Activated naive CD8-positive, alpha-beta T cell treated with anti-CD3 and anti-CD28 coated beads, Interleukin-2, amount 50 U/mL, for 16 hours (primary cell): ENCODE measurements around the gene KIF14.
"Not testable (repeated sequence)": the region's sequence is repeated elsewhere in the genome, so short reads cannot be mapped to it uniquely, and the experiment has no call there.

Experiments
- DNase-seq: peaks from one replicate; pipeline ENCODE4 v3.0.0-alpha.2; 2020; ENCODE audit warnings: low read depth, low spot score

The KIF14 gene

GRCh38 chr1:200631375-200631774 lies 10.8 kb upstream of the KIF14 start:
- no peak for DNase-seq

DNA sequence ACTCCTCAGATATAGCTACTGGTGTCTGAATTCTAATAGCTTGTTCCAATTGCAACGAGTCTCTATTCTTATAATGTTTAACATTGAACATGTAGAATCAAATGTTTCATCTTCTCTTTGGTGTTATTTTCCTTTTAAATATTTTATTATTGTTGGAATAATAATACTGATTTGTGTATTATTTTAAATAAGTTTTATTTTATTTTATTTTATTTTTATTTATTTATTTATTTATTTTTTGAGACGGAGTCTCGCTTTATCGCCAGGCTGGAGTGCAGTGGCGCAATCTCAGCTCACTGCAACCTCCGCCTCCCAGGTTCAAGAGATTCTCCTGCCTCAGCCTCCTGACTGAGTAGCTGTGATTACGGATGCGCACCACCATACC lies 10.0 kb upstream of the KIF14 start:
- not testable (repeated sequence) for DNase-seq

- no peak for DNase-seq
These were observed 9.4 kb upstream of the KIF14 start for GRCh38 chr1:200629876-200630514.

- DNase-seq = no peak
These were observed 7.8 kb upstream of the KIF14 start for GRCh38 chr1:200628223-200628881.

GRCh38 chr1:200627575-200628222 lies 7.1 kb upstream of the KIF14 start:
- no peak for DNase-seq

DNA sequence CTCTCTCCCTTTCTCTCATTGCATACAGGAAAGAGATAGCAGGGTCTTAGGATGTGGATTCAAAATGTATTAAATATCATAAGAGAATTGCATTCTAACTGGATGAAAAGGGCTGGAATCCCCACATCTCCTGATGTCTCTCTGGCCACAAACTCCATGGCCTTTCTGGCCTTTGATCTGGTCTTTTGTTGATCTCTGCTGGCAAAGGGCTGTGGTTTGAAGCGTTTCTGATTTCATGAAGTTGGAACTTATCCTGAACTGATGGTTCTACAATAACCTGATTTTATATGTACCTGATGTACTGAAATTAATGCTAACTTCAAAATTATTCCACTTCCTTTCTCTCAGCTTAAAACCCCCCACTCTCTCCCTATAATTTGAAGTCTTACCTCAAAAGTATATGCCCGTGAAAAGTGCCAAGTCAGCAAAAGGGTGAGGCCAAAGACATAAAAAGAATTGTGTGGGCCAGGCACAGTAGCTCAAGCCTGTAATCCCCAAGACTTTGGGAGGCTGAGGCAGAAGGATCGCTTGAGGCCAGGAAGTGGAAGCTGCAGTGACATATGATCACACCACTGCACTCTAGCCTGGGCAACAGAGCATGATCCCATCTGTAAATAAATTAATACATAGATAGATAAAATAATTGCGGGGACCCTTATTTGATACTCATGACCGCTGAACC lies 6.4 kb upstream of the KIF14 start:
- DNase-seq = no peak

GRCh38 chr1:200625381-200625824 lies 4.9 kb upstream of the KIF14 start:
- no peak for DNase-seq

DNA sequence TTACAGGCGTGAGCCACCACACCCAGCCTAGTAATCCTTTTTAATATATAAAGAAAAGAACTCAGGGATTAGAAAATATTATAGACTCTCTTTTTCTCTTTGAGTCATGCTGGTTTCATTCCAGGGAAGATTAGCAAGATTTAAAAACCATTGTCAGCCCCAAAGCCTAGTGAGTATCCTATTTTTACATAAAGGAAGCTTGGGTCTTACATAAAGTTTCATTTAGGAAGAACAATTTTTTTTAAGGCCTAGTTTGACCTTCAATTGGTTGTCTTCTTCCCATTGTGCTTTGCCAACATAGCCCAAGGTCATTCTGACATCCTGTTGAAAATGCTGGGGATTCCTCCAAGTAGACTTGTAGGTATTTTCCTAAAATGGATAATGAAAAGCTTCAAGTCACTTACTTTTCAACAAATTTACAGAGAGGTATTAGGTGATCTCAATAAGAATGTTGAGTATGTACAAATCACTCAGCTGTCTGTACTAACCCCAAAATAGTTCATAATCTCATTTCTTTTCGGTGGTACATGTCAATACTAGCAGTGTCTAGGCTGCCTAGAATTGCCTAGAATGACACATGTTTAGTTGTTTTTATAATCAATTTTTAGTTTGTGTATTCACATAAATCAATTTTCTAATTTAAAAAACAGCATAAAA lies 4.3 kb upstream of the KIF14 start:
- DNase-seq = no peak

DNA sequence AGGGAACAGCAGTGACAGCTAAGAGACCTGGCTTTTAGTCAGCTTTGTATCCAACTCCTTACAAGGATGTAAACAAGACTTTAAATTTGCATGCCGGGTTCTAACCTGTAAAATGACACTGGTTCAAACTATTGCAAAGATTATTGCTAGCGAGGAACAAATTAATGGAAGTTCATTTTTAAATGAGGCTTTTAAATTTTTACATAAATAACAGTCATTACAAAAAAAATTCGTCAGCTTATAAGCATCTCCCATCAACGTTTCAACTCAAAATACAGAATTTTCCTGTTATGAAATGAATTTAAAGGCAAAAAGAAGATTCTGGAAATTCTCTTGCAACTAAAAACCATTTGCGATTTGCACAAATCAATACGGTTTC lies 668 bp downstream of the KIF14 start:
- DNase-seq = no peak

DNA sequence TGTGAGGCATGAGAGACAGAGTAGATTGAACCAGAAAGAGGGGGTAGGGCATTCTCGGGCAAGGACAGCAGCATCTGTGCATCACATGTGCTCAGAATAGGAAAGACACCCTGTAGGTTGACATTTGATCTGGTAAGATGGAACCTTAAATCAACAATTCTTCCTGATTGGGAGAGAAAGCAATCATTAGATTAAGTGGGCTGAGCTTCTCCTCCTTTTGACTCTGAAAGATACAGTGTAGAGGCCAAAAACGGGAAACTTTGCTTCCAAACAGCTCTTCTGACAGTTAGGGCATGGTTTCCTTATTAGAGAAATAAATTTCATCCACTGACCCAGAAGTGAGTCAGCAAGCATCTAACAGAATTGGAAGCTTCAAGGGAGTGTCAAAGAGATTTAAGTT lies 9.7 kb downstream of the KIF14 start:
- no peak for DNase-seq

DNA sequence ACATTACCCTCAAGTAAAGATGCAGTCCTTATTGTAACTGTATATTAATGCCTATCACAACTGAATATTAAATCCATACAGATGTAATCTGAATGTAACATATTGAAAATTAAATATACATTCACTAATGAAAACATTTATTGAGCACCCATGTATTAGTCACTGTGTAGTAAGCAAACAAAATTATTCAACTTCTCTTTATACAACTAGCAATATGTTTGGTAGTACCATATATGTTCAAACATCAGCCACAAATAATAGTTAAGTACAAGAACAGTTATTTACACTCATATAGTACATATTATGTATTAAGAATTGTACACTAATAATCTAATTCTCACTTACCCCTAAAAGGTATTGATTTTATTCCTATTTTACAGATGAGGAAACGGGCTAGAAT lies 17.9 kb downstream of the KIF14 start:
- no peak for DNase-seq

- DNase-seq = no peak
These were observed 30.6 kb downstream of the KIF14 start for GRCh38 chr1:200590001-200590400.

- DNase-seq = no peak
These were observed 31.9 kb downstream of the KIF14 start for GRCh38 chr1:200588698-200589097.

- DNase-seq = no peak
These were observed 56.2 kb downstream of the KIF14 start for GRCh38 chr1:200564319-200564718.

DNA sequence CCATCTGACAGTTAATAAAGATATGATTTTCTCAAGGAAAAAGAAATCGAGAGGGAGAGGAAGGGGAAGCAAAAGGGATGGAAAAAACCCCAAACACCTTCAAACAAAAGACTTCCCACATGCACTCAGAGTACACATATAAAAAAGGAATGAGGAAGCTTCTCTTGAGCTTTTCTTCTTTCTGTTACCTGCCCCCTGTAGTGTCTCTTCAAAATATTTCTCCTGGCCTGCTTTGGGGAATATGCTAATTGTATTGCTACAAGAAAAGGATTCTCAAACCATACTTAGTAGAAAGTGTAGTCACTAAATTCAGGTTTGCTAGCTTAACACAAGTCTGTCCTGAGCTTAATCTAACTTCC lies 58.7 kb downstream of the KIF14 start:
- no peak for DNase-seq

DNA sequence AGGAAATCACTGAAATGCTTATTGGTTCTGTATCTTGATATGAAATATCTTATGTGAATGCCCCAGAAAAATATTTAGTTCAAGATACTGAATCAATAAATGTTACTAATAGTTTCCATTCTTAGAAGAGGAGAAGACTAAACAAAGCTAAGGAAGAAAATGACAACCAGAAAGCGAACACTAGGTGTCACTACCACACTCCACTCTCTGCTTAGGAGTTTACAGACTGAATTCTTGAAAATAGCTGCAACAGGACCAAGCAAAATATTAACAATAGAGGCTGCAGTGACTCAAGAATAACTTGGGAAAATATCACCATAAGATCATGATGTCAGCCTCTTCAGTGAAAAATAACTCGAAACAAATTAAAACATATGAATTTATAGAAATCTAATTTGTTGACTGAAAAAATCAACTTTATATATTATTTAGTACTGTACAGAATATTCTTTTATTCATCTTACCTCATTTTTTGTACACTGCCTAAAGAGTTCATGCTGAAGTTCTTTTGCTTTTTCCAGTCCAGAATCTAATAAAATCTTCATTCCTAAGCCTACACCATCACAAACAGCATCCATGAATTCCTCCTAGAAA lies 61.6 kb downstream of the KIF14 start:
- DNase-seq = no peak

GRCh38 chr1:200556002-200556401 lies 64.5 kb downstream of the KIF14 start:
- no peak for DNase-seq

DNA sequence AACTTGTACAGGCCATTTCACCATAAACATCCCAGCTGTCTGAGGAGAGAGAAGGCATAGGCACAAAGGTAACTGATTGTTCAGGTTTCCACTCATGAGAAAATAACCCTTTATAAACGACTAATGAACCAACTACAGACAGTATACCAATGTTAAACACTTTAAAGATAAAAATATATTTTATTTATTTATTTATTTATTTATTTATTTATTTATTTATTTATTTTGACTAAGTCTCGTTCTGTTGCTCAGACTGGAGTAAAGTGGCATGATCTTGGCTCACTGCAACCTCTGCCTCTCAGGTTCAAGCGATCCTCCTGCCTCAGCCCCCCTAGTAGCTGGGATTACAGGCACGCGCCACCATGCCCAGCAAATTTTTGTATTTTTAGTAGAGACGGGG lies 67.8 kb downstream of the KIF14 start:
- DNase-seq = not testable (repeated sequence)

DNA sequence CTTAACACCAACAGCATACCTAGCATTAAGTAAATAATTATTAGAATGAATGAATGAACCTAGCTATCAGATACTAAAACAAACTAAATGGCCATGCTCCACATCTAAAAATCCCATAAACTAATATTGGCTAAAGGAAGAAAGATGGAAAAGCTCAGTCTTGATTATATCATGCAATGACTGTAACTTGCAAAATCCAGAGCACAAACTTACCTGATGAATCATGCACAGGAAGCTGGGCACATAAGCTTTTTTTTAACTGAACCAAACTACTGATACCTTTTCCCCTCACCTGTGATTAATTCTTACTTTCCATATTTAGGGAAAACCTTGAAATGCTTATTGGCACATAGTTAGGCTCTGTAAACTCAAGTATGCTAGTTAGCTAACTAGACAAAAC lies 70.2 kb downstream of the KIF14 start:
- DNase-seq = no peak

- no peak for DNase-seq
These were observed 73.2 kb downstream of the KIF14 start for GRCh38 chr1:200547386-200547785.

GRCh38 chr1:200546577-200546976 lies 74.0 kb downstream of the KIF14 start:
- no peak for DNase-seq

DNA sequence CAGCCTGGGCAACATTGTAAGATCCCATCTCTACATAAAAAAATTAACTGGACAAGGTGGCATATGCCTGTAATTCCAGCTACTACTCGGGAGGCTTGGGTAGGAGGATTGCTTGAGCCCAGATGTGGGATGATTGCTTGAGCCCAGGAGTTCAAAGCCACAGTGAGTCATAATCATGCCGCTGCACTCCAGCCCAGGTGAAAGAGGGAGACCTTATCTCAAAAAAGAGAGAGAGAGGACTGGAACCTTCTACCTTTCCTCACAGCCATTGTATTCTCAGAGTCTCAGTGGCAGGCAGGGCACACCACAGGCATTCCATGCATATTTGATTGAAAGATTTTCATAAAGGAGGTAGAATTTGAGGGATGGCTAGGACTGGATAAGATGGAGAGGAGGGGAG lies 78.4 kb downstream of the KIF14 start:
- no peak for DNase-seq
